ENCODE measurements around the gene MARVELD1. TPM values are rescaled to one million over a fixed set of nuclear protein-coding genes. Genes with fewer than 3 reads are reported as not detected.
A peak's percentile ranks its signal among the peaks of the same experiment; 100 is the strongest.

MARVELD1 gene
- polyA plus RNA-seq, 1 experiment = 79.4 TPM

DNA sequence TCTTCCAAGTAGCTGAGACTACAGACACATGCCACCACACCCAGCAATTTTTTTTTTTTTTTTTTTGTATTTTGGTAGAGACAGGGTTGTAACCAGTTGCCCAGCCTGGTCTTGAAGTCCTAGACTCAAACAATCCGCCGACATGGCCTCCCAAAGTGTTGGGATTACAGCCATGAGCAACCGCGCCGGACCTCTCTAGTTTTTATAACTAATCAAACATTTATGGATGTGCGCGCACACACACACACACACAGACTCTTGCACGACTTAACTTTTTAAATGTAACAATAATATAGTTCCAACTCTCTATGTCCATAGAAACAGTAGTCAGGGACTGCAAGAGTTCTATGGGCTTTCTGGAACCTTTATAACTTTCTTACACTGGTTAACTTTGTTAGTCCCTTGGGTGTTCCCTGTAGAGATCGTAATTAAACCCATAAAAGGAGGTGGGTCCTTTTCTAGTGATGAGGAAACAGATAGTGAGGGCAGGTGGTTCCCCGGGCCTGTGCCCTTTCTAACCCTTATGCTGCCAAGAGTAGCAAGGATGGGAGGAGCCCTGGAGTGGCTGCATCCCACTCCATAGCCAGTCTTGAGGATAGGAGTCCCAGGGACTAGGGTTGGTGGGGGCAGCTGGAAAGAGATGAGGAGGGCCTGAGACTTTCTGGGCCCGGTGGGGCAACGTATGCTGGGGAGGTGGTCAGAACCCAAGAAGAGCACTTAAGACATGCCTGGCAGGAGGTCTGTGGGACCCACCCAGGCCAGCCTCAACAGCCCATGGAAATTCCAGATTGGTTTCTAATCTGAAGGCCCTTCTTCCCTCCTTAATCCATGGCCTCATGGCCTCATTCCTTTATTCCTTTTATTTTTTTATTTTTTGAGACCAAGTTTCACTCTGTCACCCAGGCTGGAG is 8.6 kb downstream of the MARVELD1 start:
- Histone ChIP-seq H3K36me3 (ENCODE audit: control insufficient read depth, insufficient read depth, low read length) (peaks cover 7% of the 10 kb centered on the region), H3K4me3 (ENCODE audit: low read depth, low read length) (no peak overlapping the region), H3K27me3 (ENCODE audit: control insufficient read depth, insufficient read depth, low read length) (no peaks in the 10 kb centered on the region)
- ChIA-PET POLR2A (interaction anchor here (0.7 kb wide), 1 partner anchor 35 kb away, joined by 3 read pairs; no protein-coding TSS in a partner anchor), CTCF (interaction anchor here (1.0 to 16.1 kb wide), 3 partner anchors 11 to 108 kb away, joined by 3 to 517 read pairs (median 14); partner anchors contain the start of gene MARVELD1)
- TF ChIP-seq, protein P1, sequence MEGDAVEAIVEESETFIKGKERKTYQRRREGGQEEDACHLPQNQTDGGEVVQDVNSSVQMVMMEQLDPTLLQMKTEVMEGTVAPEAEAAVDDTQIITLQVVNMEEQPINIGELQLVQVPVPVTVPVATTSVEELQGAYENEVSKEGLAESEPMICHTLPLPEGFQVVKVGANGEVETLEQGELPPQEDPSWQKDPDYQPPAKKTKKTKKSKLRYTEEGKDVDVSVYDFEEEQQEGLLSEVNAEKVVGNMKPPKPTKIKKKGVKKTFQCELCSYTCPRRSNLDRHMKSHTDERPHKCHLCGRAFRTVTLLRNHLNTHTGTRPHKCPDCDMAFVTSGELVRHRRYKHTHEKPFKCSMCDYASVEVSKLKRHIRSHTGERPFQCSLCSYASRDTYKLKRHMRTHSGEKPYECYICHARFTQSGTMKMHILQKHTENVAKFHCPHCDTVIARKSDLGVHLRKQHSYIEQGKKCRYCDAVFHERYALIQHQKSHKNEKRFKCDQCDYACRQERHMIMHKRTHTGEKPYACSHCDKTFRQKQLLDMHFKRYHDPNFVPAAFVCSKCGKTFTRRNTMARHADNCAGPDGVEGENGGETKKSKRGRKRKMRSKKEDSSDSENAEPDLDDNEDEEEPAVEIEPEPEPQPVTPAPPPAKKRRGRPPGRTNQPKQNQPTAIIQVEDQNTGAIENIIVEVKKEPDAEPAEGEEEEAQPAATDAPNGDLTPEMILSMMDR (IDR thresholded peaks at IDR 0.05; ENCODE audit: insufficient read depth, low read depth, low read length) = no peak
- no peak for DNase-seq (ENCODE audit: low read depth)

DNA sequence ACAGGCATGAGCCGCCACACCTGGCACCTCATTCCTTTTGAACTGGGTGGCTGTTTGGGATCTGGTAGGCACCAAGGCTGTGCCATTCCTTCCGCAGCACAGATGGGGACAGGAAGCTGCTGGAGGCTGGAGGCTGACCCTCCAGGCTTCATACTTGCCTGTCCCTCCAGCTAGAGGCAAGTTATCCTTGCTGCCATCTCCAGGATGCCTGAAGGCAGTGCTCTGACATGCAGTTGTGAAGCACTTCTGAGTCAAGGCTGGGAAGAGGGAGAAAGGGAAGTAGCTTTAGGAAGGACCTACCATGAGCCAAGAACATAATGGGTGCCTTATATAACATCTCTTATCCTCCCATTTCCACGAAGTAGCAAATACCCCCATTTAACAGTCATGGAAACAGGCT is 9.5 kb downstream of the MARVELD1 start:
- TF ChIP-seq, protein P1 (IDR thresholded peaks at IDR 0.05; ENCODE audit: insufficient read depth, low read depth, low read length) = no peak
- DNase-seq (ENCODE audit: low read depth) = no peak
- Histone ChIP-seq H3K36me3 (ENCODE audit: control insufficient read depth, insufficient read depth, low read length) (peaks cover 3% of the 10 kb centered on the region; the same call in 1 of the 2 replicates), H3K27me3 (ENCODE audit: control insufficient read depth, insufficient read depth, low read length) (no peaks in the 10 kb centered on the region), H3K4me3 (ENCODE audit: low read depth, low read length) (no peak overlapping the region)
- ChIA-PET POLR2A (interaction anchor here (0.7 kb wide), 1 partner anchor 36 kb away, joined by 3 read pairs; no protein-coding TSS in a partner anchor), CTCF (interaction anchor here (1.0 to 16.1 kb wide), 4 partner anchors 8 to 109 kb away, joined by 3 to 517 read pairs (median 10); partner anchors contain the start of gene MARVELD1)

DNA sequence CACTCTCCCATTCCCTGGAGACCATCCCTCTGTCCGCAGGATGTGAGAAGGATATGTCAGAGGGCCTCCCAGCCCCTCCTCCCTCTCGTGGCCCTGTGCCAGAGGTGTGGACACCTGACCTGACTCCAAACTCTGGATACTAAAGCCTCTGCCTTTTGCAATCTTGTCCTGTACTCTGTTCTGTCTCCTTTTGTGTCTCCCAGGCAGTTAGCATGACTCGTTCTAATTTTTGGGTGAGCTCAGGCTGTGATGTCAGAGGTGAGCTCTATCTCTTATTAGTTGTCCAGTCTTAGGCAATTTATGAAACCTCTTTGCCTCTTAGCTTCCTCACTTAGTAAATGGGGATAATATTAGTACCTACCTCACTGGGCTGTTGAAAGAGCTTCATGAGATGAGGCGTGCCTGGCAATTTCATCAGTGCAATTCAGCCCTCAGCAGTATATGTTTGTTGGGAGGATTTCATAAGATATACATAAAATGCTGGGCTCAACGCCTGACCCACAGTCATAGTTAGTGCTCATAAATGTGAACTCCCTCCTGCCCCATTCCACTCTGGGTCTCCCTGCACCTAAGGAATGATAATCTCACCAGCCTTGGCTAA is 10.9 kb downstream of the MARVELD1 start:
- no peaks in the 10 kb centered on the region for H3K27me3 ChIP-seq (ENCODE audit: control insufficient read depth, insufficient read depth, low read length)
- peaks cover 2% of the 10 kb centered on the region; the same call in 1 of the 2 replicates for H3K36me3 ChIP-seq (ENCODE audit: control insufficient read depth, insufficient read depth, low read length)
- no peak overlapping the region for H3K4me3 ChIP-seq (ENCODE audit: low read depth, low read length)
- POLR2A ChIA-PET = interaction anchor here (0.7 to 1.7 kb wide), 3 partner anchors 10 to 37 kb away, joined by 5 to 9 read pairs (median 7); partner anchors contain the start of gene AVPI1
- TF ChIP-seq, protein P1 (IDR thresholded peaks at IDR 0.05; ENCODE audit: insufficient read depth, low read depth, low read length) = no peak
- CTCF ChIA-PET = interaction anchor here (1.0 to 16.1 kb wide), 3 partner anchors 14 to 47 kb away, joined by 3 to 517 read pairs (median 14); partner anchors contain the start of gene MARVELD1
- DNase-seq (ENCODE audit: low read depth) = no peak

DNA sequence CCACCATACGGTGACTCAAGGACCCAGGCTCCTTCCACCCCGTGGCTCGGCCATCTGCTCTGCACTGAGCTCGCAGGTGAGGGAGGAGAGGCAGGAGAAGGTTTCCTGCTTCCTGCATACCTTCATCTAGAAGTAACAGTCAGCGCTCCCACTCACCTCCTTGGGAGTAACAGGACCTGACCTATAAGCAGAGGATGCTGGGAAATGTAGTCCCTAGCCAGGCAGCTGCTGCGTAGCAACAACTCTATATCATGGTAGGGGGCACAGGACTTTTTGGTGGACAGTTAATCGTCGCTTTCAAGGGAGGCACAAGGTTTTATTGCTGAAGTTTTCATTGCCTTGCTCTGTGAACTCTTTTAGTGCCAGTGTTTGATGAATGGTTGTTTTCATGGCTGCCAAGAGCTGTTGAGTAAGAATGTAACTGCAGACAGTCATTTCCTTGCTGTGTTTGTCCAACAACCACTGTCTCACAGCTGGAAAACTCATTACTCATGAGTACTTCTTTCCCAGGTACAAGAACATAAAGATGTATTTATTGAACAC is 13.2 kb downstream of the MARVELD1 start:
- H3K4me3 ChIP-seq (ENCODE audit: low read depth, low read length) = peak overlapping the region; percentile 12; the same call in 1 of the 2 replicates
- no peaks in the 10 kb centered on the region for H3K27me3 ChIP-seq (ENCODE audit: control insufficient read depth, insufficient read depth, low read length)
- POLR2A ChIA-PET = interaction anchor here (0.5 to 1.1 kb wide), 2 partner anchors 17 to 161 kb away, joined by 3 to 4 read pairs; no protein-coding TSS in a partner anchor
- TF ChIP-seq, protein P1 (IDR thresholded peaks at IDR 0.05; ENCODE audit: insufficient read depth, low read depth, low read length) = no peak
- DNase-seq (ENCODE audit: low read depth) = no peak
- no peaks in the 10 kb centered on the region for H3K36me3 ChIP-seq (ENCODE audit: control insufficient read depth, insufficient read depth, low read length)
- CTCF ChIA-PET = interaction anchor here (0.9 to 16.1 kb wide), 6 partner anchors 16 to 173 kb away, joined by 3 to 517 read pairs (median 4); partner anchors contain the start of gene MARVELD1

All from BJ (cell line).